Mucosa of rectum (tissue), 2 donors: ENCODE measurements around the gene LY6G5C.

Source experiments
- H3K27ac ChIP-seq, 2 donors: one replicate each; pipeline ENCODE4 v1.7.0; 2013; ENCODE audit warnings: inconsistent platforms in 2 of 2, low read depth in 2 of 2, low read length in 2 of 2
- H3K27me3 ChIP-seq, 2 donors: one replicate each; pipeline ENCODE4 v1.7.0; 2013; ENCODE audit warnings: low read length in 2 of 2; ENCODE audit not compliant: control insufficient read depth in 2 of 2, insufficient read depth in 2 of 2
- H3K36me3 ChIP-seq, 2 donors: one replicate each; pipeline ENCODE4 v1.7.0; 2013; ENCODE audit warnings: low read length in 2 of 2; ENCODE audit not compliant: control insufficient read depth in 2 of 2, insufficient read depth in 2 of 2
- H3K4me1 ChIP-seq, 2 donors: one replicate each; pipeline ENCODE4 v1.7.0; 2013; ENCODE audit warnings: low read length in 2 of 2, mild to moderate bottlenecking in 1 of 2; ENCODE audit not compliant: control insufficient read depth in 2 of 2, insufficient read depth in 2 of 2
- H3K4me3 ChIP-seq, 2 donors: one replicate each; pipeline ENCODE4 v1.7.0; 2013; ENCODE audit warnings: low read length in 2 of 2
- H3K9ac ChIP-seq, 2 donors: one replicate each; pipeline ENCODE4 v1.7.0; 2013; ENCODE audit warnings: low read length in 2 of 2, low read depth in 1 of 2, mild to moderate bottlenecking in 1 of 2
- H3K9me3 ChIP-seq, 2 donors: one replicate each; pipeline ENCODE4 v1.7.0; 2013; ENCODE audit warnings: low read length in 2 of 2; ENCODE audit not compliant: control insufficient read depth in 2 of 2
- donor health status: healthy.
- donor health status: Normal muscosa, but diverticular disease.

The LY6G5C gene

DNA sequence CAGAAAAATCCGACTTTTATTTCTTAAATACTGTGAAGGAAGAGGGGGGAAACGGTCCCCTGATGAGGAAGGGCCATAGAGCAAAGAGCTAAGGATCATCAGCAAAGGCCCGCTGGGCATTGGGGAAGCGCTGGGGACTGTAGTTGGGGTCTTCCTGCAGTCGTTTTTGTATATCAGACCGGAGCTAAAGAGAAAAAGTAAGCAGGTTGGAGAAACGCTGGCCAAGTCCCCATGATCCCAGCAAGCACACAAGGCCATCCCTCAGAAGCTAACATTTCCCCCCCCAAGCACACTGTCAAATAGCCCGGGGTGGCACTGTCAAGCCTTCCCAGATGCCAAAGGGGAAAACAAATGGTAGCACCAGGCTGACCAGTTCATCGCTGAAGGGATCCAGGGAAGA, 41.8 kb downstream of the LY6G5C start:
- Histone ChIP-seq H3K9me3 (no peaks in the 10 kb centered on the region), H3K4me1 (no peaks in the 10 kb centered on the region), H3K4me3 (no peak overlapping the region), H3K9ac (no peak overlapping the region), H3K27me3 (no peaks in the 10 kb centered on the region), H3K27ac (no peak overlapping the region), H3K36me3 (peaks cover 80 to 88% of the 10 kb centered on the region in 2 donors)

DNA sequence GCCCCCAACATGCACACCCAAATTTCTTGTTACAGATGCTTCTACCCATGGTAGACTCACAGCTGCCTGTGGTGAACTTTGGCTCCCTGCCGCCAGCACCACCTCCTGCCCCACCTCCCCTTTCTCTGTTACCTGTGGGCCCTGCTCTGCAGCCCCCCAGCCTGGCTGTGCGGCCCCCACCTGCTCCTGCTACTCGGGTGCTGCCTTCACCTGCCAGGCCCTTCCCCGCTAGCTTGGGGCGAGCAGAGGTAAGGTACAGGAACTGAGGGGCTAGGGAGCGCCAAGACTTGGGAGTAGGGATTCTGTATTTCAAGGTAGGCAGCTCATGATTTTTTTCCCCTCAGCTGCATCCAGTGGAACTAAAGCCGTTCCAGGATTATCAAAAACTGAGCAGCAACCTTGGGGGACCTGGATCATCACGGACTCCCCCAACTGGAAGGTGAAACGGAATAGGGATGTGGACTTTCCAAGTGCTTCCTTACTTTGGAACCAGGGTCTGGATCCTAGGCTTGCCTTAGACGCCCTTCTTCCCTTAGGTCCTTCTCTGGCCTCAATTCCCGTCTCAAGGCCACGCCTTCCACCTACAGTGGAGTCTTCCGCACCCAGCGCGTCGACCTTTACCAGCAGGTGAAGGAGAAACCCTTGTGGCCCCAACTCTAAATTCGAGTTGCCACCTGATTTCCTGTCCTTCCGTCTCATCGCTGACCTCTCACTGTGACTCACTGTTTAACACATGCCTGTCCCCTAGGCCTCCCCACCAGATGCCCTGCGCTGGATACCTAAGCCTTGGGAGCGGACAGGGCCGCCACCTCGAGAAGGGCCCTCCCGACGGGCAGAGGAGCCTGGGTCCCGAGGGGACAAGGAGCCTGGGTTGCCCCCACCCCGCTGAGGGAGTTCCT, 43.9 kb downstream of the LY6G5C start:
- H3K27me3 ChIP-seq: no peaks in the 10 kb centered on the region
- peaks cover 78 to 89% of the 10 kb centered on the region in 2 donors for H3K36me3 ChIP-seq
- no peak overlapping the region for H3K27ac ChIP-seq
- H3K4me3 ChIP-seq: no peak overlapping the region
- no peaks in the 10 kb centered on the region for H3K9me3 ChIP-seq
- no peaks in the 10 kb centered on the region for H3K4me1 ChIP-seq
- H3K9ac ChIP-seq: no peak overlapping the region

DNA sequence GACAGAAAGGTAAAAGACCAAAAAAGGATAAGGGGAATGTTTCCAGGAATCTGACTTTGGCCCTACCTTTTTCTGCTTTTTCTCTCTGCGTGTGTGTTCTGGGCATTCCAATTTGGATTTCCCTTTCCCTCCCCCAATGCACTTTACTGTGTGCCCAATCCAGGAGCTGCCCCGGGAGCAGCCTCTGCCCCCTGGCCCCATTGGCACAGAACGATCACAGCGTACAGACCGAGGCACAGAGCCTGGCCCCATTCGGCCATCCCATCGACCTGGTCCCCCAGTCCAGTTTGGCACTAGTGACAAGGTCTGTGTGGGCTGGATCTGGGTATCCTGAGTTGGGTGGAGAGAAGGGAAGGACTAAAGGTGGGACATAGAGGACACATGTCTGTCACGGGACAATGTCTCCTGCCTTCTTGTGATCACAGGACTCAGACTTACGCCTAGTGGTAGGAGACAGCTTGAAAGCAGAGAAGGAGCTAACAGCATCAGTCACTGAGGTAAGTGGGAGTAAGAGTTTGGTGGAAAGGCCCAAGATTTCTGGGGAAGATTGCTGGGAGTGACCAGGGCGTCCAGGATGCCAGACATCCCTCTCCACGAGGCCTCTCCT, 45.8 kb downstream of the LY6G5C start:
- peaks cover 69 to 86% of the 10 kb centered on the region in 2 donors for H3K36me3 ChIP-seq
- H3K9ac ChIP-seq: no peak overlapping the region
- H3K4me1 ChIP-seq: no peaks in the 10 kb centered on the region
- no peak overlapping the region for H3K4me3 ChIP-seq
- H3K27me3 ChIP-seq: no peaks in the 10 kb centered on the region
- no peak overlapping the region for H3K27ac ChIP-seq
- no peaks in the 10 kb centered on the region for H3K9me3 ChIP-seq

DNA sequence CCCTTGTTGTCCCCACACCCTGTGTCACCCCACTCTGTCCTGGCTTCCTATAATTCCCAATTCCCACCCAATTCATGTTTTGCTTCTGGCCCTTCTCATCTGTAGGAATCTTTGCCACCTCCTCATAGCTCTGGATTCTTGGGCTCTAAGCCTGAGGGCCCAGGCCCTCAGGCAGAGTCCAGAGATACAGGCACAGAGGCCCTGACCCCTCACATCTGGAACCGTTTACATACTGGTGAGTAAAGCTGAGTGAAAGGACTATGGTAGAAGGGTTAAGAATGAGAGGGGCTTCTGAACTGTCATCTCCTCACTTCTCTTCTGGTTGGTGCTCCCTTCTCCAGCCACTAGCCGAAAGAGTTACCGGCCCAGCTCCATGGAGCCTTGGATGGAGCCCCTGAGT, 46.7 kb downstream of the LY6G5C start:
- H3K4me1 ChIP-seq: no peaks in the 10 kb centered on the region
- no peak overlapping the region for H3K4me3 ChIP-seq
- H3K9ac ChIP-seq: no peak overlapping the region
- no peaks in the 10 kb centered on the region for H3K9me3 ChIP-seq
- H3K36me3 ChIP-seq: peaks cover 67 to 83% of the 10 kb centered on the region in 2 donors
- H3K27ac ChIP-seq: no peak overlapping the region
- H3K27me3 ChIP-seq: no peaks in the 10 kb centered on the region

DNA sequence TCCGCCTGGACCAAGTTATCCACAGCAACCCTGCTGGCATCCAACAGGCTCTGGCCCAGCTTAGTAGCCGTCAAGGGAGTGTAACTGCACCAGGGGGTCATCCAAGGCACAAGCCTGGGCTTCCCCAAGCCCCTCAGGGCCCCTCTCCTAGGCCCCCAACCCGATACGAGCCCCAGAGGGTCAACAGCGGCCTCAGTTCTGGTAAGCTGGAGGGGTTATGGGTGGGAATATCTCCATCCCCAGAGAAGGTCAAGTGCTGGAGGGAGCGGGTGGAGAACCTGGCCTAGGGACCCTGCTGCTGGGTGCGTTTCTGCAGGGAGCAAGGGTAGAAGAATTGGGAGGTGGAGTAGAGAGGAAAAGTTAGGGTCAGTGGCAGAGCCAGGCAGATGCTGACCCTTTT, 47.4 kb downstream of the LY6G5C start:
- H3K4me3 ChIP-seq: no peak overlapping the region
- H3K27ac ChIP-seq: no peak overlapping the region
- peaks cover 65 to 86% of the 10 kb centered on the region in 2 donors for H3K36me3 ChIP-seq
- H3K27me3 ChIP-seq: no peaks in the 10 kb centered on the region
- H3K4me1 ChIP-seq: no peaks in the 10 kb centered on the region
- no peak overlapping the region for H3K9ac ChIP-seq
- H3K9me3 ChIP-seq: no peaks in the 10 kb centered on the region

DNA sequence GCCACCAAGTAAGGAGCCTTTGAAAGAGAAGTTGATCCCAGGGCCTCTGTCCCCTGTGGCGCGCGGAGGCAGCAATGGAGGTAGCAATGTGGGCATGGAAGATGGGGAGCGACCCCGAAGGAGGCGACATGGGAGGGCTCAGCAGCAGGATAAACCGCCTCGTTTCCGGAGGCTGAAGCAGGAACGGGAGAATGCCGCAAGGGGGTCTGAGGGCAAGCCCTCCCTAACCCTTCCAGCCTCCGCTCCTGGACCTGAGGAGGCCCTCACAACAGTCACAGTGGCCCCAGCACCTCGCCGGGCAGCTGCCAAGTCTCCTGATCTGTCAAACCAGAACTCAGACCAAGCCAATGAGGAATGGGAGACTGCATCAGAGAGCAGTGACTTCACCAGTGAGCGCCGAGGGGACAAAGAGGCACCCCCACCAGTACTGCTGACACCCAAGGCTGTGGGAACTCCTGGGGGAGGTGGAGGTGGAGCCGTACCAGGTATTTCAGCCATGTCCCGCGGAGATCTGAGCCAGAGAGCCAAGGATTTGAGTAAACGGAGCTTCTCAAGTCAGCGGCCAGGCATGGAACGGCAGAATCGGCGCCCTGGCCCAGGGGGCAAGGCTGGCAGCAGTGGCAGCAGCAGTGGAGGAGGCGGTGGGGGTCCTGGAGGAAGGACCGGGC, 48.5 kb downstream of the LY6G5C start:
- Histone ChIP-seq H3K9me3 (no peaks in the 10 kb centered on the region), H3K27ac (no peak overlapping the region), H3K4me1 (no peaks in the 10 kb centered on the region), H3K4me3 (no peak overlapping the region), H3K9ac (no peak overlapping the region), H3K36me3 (peaks cover 75 to 90% of the 10 kb centered on the region in 2 donors), H3K27me3 (no peaks in the 10 kb centered on the region)

DNA sequence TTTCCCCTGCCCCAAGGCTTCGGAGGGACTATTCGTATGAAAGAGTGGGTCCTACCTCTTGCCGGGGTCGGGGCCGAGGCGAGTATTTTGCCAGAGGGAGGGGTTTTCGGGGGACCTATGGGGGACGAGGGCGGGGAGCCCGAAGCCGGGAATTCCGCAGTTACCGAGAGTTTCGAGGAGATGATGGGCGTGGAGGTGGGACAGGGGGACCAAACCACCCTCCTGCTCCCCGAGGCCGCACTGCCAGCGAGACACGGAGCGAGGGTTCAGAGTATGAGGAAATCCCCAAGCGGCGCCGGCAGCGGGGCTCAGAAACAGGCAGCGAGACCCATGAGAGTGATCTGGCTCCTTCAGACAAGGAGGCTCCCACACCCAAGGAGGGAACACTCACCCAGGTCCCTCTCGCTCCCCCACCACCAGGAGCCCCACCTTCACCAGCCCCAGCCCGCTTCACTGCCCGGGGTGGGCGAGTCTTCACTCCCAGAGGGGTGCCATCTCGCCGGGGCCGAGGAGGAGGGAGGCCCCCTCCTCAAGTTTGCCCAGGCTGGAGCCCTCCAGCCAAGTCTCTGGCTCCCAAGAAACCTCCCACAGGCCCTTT, 49.1 kb downstream of the LY6G5C start:
- no peaks in the 10 kb centered on the region for H3K9me3 ChIP-seq

DNA sequence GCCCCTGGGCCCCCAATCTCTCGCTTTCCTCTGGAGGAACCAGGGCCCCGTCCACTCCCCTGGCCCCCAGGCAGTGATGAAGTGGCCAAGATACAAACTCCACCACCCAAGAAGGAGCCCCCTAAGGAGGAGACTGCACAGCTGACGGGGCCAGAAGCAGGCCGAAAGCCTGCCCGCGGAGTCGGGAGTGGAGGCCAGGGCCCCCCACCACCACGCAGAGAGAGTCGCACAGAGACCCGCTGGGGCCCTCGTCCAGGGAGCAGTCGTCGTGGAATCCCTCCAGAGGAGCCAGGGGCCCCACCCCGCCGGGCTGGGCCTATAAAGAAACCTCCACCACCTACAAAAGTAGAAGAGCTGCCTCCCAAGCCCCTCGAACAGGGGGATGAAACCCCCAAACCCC, 49.7 kb downstream of the LY6G5C start:
- no peak overlapping the region for H3K4me3 ChIP-seq
- H3K4me1 ChIP-seq: no peaks in the 10 kb centered on the region
- no peak overlapping the region for H3K27ac ChIP-seq
- no peak overlapping the region for H3K9ac ChIP-seq
- no peaks in the 10 kb centered on the region for H3K9me3 ChIP-seq
- no peaks in the 10 kb centered on the region for H3K27me3 ChIP-seq
- H3K36me3 ChIP-seq: peaks cover 76 to 90% of the 10 kb centered on the region in 2 donors

More for the DNA sequence above, 49.1 kb downstream of the LY6G5C start:
- no peaks in the 10 kb centered on the region for H3K27me3 ChIP-seq
- H3K9ac ChIP-seq: no peak overlapping the region
- peaks cover 75 to 90% of the 10 kb centered on the region in 2 donors for H3K36me3 ChIP-seq
- H3K4me3 ChIP-seq: no peak overlapping the region
- no peaks in the 10 kb centered on the region for H3K4me1 ChIP-seq
- H3K27ac ChIP-seq: no peak overlapping the region

DNA sequence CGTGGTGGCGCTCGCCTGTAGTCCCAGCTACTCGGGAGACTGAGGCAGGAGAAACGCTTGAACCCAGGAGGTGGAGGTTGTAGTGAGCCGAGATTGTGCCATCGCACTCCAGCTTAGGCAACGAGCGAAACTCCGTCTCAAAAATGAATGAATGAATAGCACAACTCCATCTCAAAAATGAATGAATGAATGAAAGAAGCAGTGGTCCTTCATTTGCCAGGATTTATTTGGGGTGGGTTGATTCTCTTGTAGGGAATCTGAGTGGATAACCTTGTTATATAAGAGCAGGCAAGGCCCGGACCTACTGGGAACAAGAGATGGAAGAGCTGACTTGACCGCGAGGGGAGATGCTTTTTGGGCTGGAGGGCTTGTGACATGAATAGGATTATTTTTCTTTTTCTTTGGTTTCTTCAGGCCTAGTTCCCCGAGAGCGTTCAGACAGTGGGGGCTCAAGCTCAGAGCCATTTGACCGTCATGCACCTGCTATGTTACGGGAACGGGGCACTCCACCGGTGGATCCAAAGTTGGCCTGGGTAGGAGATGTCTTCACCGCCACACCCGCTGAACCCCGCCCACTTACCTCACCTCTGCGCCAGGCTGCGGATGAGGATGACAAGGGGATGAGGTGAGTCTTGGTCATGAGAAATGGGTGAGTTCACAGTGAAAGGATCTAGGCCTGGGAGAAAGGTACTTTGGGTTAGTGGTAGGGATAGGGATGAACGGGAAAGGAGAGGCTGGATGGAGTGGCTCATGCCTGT, 50.5 kb downstream of the LY6G5C start:
- no peak overlapping the region for H3K9ac ChIP-seq
- no peak overlapping the region for H3K27ac ChIP-seq
- H3K9me3 ChIP-seq: no peaks in the 10 kb centered on the region
- peaks cover 76 to 90% of the 10 kb centered on the region in 2 donors for H3K36me3 ChIP-seq
- no peak overlapping the region for H3K4me3 ChIP-seq
- no peaks in the 10 kb centered on the region for H3K4me1 ChIP-seq
- no peaks in the 10 kb centered on the region for H3K27me3 ChIP-seq
